Activated gamma-delta T cell (primary cell): ENCODE measurements around the gene FBXO38.

Source experiments
- DNase-seq: peaks from one replicate; lab custom pipeline; 2025; lab: John Stamatoyannopoulos, UW
- total RNA-seq, 2 donors: gene quantifications; one replicate each; lab custom pipeline; 2026; lab: John Stamatoyannopoulos, UW

The FBXO38 gene
- total RNA-seq, result 100 to 128 reads per million in 2 donors

DNA sequence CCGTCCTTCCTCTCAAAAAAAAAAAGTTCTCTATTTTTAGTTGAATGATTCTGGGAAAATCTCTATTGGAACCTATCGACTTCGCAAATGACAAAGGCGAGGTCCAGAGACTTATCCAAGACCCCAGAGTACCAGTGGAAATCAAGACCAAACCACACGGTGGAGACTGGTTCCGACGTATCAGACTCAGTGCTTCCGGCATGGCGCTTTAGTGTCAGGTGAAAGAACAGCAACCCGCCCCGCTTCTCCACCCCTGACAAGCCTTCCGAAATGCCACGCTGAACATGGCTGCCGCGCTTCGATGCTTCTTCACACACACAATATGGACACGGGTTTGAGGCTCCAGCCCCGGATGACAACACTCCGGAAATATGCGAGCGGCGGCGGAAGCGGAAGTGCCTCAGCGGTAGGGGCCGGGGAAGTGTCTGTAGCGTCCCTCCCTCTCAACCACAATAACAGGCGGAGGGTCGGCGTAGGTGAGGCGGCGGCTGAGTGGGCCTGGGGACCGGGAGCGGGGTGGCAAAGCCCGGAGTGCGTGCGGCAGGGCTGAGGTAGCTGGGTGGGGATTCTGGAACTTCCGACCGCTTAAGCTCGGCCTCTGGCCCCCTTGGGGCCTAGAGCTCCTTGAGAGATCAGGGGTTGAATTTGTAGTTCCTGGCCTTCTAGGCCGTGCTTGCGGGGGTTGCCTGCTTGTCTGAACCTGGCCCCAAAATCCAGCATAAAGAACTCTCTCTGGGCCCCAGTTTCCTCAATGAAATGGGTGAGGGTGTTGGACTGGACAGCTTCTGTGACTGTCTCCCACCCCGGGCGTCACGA, at the start of gene FBXO38:
FBXO38 (plus strand) TSS at position 395 of the 816 bp plus-strand sequence. CDS start 10,819 bp downstream, outside the sequence.
- peak; percentile 91 for DNase-seq

GRCh38 chr5:148335259-148335658, 48.5 kb upstream of the FBXO38 start, which contains the start of gene SPINK9:
SPINK9 (plus strand) TSS chr5:148335559; CDS start chr5:148335614, 55 bp downstream.
- DNase-seq, result no peak

- DNase-seq, result no peak
Observed at GRCh38 chr5:148336704-148337435, 46.9 kb upstream of the FBXO38 start.

- no peak for DNase-seq
Observed at GRCh38 chr5:148342371-148343045, 41.2 kb upstream of the FBXO38 start.

DNA sequence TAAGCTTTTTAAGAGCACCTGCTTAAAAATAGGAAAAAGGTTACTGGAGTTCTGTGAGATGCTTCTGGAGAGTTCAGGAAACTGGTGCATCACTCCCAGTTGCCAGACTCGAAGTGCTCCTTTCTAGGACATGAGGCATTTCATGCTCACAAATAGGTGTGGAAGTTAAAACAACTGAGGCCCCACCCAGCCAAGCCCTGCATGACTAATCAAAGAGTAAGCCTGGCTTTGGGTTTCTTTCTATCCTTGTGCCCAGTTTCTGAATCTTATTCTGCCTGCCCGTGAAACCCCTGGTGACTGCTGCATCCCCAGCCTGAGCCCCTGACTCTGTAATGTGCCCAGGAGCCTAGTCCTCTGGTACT, 40.7 kb upstream of the FBXO38 start:
- DNase-seq, result no peak

- no peak for DNase-seq
Observed at GRCh38 chr5:148343603-148344487, 39.9 kb upstream of the FBXO38 start.

- no peak for DNase-seq
Observed at GRCh38 chr5:148347706-148348105, 36.1 kb upstream of the FBXO38 start.

GRCh38 chr5:148352696-148353095, 31.1 kb upstream of the FBXO38 start:
- no peak for DNase-seq

DNA sequence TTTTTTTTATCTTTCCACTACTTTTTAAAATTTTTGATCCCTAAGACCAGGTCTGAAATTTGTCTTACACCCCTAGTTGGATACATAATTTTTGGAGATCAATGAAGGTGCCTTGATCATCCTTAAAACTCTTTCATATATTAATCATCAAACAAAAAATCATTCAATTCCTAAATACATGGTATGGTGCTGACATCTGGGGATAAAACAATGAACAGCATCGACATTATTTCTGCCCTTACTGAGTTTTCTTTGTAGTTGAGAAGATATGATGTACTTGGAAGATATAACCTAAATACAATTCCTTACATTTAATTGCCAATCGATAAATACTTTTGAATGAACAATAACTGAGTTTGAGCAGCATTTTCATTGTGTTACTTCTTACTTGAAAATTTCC, 30.1 kb upstream of the FBXO38 start:
- DNase-seq, result no peak

GRCh38 chr5:148364343-148364742, 19.4 kb upstream of the FBXO38 start:
- DNase-seq, result no peak

DNA sequence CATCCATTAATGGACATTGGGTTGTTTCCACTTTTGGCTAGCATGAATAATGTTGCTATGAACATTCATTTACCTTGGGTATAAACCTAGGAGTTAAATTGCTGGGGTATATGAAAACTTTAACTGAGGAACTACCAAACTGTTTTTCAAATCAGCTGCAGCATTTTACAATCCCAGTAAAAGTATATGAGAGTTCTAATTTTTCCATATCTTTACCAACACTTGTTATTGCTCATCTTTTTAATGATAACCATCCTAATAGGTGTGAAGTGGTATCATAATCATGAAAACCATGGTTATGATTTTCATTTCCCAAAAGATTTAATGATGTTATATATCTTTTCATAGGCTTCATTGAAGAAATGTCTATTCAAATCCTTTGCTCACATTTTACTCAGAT, 15.5 kb upstream of the FBXO38 start:
- DNase-seq, result no peak

DNA sequence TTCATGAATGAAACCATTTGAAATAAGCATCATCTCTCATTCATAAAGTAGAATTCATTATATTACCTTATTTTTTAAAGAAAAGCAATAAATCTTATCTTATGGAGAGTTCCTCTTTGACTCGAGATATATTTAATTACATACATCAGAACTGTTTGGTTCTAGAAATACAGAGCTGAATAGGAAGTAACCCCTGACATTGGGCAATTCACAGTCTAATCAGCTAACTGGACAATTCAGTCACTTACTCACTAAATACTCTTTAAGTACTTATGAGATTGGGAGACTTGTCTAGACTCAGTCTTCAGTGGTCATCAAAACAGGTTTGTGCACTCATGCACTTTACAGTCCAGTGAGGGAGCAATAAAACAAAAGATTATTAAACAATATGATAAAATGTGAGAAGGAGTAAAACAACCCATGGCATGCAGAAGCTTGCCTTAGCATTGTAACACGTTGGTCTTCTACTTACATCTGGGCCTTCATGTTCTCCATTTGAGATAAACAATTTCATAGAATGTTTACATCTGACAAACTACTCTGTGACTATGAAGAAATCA, 11.5 kb upstream of the FBXO38 start:
- DNase-seq, result no peak

- DNase-seq, result no peak
Observed at GRCh38 chr5:148372893-148373292, 10.9 kb upstream of the FBXO38 start.

DNA sequence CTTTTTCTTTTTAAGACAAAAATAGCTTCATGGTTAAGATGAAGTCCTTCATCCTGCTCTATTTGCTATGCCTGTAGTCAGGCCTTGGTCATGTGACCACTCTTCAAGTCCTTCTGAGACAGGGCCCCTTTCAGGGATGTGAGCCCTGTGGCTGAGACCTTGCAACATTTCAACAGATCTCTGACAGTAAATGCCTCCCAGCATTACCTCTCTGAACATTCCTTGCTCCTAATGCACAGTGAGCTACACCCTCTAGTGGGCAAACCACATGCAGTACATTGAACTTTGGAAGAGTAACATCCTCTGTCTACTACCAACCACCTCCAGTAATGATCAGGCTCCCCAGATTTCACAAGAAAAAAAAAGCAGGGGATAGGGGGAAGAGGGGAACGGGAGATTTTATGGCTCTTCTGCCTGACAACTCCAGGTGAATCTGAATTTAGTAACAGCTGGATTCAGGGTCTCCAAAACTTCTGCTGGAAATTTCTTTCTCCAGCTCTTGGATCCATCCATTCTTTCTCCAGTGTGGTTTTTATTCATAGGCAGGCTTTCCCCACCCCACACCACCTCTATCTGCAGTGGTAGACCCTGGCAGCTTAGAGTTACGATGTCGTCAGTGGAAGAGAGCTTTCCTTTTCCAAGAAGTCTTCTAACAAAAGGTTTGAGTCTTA, 8.9 kb upstream of the FBXO38 start:
- no peak for DNase-seq

DNA sequence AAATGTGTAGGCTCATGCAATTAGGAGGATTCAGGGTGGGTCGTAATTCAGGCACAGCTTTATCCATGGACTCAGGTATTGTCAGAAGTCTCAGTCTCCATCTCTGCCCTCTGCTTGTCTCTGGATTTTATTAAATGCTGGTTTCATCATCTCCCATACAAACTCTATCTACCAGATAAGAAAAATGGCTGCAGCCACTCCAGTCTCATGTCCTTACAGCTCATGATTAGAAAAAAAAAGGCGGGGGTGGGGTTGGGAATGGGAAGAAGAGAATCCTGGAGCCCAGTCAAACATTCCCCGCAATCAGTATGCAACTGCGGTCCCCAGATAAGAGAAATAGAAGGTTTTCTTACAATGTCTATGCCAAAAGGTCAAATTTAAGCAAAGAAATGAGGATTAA, 7.6 kb upstream of the FBXO38 start:
- DNase-seq, result no peak

- no peak for DNase-seq
Observed at GRCh38 chr5:148378670-148379069, 5.1 kb upstream of the FBXO38 start.

- no peak for DNase-seq
Observed at GRCh38 chr5:148379340-148379739, 4.4 kb upstream of the FBXO38 start.

GRCh38 chr5:148381906-148382305, 1.9 kb upstream of the FBXO38 start:
- no peak for DNase-seq

DNA sequence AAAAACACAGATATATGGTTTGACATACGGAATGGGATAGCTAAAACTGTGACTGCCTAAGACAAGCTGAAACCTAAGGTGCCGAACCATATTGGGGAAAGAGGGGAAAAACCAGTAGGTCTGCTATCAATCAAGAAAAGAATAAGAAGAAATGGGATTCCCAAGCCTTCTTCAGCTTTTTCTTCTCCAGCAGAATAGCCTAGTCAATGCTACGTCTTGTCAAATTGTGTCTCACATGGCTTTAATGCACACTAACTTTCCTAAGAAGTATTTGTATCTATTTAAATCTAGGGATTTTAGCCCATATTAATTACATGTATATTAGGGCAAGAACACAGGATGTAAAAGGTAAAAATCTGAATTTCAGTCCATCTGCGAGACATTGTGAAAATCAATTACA, 797 bp upstream of the FBXO38 start:
- DNase-seq, result no peak

- no peak for DNase-seq
Observed at GRCh38 chr5:148384380-148384737, 601 bp downstream of the FBXO38 start.

DNA sequence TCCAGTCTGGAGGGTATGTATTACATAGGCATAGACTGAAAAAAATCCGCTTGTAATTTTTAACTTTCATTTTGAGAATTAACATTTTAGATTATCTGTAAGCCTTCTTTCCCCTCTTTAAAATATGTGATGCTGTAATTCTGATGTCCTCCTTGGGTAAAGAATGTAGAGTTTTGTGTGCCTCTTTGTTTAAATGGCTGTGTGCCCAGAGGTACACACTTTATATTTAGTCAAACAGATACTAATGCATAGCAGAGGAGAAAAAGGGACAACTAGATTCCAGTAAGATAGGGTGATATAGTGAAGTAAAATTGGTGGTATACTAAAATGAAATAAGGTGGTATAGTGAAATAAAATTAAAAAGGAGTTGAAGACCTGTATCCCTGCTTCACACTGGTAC, 1.3 kb downstream of the FBXO38 start:
- DNase-seq, result no peak
